Measurements from ENCODE around the gene SAMHD1.
A peak's percentile ranks its signal among the peaks of the same experiment; 100 is the strongest.
"Not testable (repeated sequence)": the region's sequence is repeated elsewhere in the genome, so short reads cannot be mapped to it uniquely, and the experiment has no call there.

SAMHD1 gene

DNA sequence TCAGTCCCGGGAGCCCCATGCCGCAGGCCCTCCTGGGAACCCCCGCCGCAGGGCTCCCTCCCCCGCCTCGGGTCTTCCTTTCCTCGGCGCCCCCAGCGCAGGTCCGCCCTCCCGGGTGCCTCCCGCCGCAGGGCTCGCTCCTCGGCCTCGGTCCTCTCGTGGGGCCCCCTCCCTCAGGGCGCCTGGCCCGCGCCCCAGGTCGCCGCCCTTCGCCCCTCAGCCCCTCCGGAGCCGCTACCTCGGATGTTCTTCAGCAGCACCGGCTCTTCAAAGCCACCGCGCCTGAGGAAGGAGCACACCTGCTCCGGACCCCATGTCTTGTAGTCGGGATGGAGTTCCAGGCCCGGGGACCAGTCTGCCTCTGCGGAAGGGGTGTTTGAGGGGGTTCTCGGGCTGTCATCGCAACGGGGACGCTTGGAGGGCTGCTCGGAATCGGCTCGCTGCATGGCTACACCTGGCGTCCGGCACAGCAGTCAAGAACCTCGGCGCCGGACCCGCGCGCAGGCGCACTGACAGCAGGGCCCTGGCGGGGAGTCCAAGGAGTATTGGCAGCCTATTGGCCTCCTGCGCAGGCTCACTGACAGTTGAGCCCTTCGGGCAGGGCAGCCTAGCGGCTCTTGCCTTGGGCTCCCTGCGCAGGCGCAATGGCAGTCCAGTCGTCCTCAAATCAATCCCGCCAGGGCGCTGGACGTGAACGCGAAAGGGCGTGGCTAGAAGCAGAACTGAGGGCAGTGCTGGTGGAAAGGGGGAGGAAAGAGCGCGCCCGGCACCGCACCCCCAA lies at the start of gene SAMHD1:
SAMHD1 (minus strand) TSS at position 511 of the 781 bp plus-strand sequence; CDS start at position 446, 65 bp downstream.
- peak; percentile 99 for DNase-seq

DNA sequence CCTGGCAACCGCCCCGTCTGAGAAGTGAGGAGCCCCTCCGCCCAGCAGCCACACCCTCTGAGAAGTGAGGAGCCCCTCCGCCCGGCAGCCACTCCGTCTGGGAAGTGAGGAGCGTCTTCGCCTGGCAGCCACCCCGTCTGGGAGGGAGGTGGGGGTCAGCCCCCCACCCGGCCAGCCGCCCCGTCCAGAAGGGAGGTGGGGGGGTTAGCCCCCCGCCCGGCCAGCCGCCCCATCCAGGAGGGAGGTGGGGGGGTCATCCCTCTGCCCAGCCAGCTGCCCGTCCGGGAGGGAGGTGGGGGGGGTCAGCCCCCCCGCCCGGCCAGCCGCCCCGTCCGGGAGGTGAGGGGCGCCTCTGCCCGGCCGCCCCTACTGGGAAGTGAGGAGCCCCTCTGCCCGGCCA lies 48.7 kb upstream of the SAMHD1 start:
- not testable (repeated sequence) for DNase-seq

DNA sequence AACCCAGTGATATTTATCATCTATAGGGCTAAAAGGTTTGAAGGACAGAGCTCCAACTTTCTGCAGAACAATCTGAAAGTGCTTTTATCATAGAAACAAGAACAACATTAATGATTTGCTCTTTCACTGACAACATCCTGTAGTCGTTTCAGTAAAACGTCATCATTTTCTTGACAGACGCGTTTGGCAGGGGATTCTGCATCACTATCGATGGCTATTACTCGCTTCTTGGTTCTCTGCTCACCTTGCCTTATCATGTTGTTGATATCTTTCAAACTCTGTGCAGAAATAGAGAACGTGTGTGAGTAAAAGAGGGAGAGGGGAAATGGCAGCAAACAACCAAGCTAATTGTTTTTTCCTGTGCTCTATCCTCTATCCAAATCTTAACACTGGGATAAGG lies 47.1 kb upstream of the SAMHD1 start:
- DNase-seq = no peak

DNA sequence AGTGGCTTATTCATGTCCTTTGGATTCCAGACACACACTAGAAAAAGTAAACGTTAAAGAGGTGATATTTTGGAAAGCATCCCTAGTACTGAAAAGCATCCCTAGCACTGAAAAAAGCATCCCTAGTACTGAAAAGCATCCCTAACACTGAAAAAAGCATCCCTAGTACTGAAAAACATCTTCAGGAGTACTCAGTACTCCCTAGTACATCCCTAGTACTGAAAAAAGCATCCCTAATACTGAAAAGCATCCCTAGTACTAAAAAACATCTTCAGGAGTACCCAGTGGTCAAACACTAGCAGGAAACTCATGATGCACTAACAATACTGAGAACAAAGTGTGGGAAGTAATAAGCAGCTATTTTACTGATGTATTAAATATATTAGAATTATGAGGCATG lies 45.6 kb upstream of the SAMHD1 start:
- no peak for DNase-seq

DNA sequence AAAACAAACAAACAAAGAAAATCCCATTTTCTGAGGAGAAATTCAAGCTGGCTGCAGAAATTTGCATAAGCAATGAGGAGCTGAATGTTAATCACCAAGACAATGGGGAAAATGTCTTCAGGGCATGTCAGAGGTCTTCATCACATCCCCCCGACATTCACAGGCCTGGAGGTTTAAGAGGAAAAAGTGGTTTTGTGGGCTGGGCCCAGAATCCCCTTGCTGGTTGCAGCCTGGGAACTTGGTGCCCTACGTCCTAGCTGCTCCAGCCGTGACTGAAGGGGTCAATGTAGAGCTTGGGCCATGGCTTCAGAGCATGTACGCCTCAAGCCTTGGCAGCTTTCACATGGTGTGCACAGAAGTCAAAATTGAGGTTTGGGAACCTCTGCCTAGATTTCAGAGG lies 42.7 kb upstream of the SAMHD1 start:
- DNase-seq = not testable (repeated sequence)

DNA sequence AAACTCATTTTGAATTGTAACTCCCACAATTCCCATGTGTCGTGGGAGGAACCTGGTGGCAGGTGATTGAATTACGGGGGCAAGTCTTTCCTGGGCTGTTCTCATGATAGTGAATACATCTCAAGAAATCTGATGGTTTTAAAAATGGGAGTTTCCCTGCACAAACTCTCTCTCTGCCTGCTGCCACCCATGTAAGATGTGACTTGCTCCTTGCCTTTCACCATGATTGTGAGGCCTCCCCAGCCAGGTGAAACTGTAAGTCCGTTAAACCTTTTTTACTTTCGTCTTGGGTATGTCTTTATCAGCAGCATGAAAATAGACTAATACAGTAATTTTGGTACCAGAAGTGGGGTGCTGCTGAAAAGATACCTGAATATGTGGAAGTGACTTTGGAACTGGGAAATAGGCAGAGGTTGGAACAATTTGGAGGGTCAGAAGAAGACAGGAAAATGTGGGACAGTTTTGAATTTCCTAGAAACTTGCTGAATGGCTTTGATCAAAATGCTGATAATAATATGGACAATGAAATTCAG lies 41.4 kb upstream of the SAMHD1 start:
- no peak for DNase-seq

DNA sequence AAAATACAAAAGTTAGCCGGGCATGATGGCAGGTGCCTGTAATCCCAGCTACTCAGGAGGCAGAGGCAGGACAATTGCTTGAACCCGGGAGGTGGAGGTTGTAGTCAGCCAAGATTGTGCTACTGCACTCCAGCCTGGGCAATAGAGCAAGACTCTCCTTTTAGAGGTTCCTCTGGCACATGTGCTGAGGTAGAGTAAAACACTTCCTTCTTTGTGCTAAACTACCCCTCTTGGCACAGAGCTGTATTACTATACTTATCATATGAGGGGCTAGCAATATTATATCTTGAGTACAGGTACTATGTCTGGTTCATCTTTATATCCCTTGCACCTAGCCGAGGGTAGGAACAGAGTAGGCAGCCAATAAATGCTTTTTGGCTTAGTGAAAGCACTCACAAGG lies 40.2 kb upstream of the SAMHD1 start:
- DNase-seq = no peak

DNA sequence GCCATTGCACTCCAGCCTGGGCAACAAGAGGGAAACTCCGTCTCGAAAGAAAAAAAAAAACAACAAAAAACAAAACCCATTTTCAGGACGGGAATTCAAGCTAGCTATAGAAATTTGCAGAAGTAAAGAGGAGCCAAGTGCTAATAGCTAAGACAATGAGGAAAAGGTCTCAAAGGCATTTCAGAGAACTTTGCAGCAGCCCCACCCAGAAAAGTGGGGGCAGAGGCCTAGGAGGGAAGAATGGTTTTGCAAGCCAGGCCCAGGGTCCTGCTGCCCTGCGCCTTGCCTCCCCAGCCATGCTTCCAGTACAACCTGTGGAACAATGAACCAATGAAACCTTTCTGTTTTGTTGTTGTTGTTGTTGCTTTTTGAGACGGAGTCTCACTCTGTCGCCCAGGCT lies 38.3 kb upstream of the SAMHD1 start:
- no peak for DNase-seq

DNA sequence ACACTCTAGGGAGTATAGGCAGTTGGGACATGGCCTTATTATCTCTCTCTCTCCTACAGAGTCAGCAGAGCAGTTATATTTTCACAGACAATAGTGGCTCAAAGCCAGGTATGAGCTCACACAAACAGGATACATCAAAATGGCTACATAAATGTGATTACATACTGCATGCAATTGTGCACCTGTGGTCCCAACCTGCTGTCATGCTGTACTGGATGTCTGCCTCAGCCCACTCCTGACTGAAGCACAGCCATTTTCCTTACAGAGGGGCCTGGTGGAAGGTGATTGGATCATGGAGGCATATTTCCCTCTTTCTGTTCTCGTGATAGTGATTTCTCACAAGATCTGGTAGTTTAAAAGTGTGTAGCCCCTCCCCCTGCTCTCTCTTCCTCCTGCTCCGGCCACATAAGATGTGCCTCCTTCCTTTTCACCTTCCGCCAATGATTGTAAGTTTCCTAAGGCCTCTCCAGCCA lies 37.0 kb upstream of the SAMHD1 start:
- DNase-seq = no peak

DNA sequence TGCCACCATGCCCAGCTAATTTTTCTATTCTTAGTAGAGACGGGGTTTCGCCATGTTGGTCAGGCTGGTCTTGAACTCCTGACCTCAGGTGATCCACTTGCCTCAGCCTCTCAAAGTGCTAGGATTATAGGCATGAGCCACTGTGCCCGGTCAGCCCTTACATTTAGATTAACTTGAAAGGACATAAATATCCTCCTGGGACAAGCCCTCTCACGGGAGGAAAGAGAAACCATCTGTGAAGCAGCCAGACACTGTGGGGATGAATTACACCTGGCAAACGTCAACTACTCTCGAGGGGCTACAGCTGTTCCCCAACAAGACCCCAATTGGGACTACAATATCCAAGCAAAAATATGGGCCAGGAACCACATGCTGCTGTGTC lies 32.7 kb upstream of the SAMHD1 start:
- no peak for DNase-seq

DNA sequence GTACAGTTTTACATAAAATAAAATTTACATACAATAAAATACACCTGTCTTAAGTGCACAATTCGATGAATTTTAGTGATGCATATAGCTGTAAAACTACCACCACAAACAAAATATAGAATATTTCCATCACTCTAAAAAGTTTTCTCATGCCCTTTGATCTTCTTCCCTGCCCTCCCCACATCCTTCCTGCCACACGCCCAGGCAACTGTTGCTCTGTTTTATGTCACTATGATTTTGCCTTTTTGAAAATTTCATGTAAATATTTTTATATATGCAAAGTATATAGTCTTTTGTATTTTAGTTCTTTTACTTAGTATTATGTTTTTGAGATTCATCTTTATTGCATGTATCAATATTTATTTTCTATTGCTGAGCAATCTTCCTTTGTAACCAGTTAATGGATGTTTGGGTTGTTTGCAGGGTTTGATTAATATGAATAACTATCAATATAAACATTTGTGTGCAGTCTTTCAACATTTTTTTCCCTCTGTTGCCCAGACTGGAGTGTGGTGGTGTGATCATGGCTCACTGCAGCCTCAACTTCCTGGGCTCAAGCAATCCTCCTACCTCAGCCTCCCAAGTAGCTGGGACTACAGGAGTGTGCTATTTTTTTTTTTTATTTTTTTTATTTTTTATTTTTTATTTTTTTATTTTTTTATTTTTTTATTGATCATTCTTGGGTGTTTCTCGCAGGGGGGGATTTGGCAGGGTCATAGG lies 23.8 kb upstream of the SAMHD1 start:
- no peak for DNase-seq

DNA sequence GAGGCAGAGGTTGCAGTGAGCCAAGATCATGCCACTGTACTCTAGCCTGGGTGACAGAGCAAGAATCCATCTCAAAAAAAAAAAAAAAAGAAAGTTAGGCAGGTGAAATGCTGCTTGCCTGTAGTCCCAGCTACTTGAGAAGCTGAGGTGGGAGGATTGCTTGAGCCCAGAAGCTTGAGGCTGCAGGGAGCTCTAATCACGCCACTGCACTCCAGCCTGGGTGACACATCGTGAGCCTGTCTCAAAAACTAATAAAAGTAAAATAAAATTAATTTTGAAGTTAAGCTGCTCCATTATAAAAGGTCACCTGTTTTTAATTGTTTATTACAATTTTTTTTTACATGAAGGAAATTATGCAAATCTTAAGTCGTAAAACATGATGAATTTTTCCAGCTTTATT lies 23.2 kb upstream of the SAMHD1 start:
- DNase-seq = no peak

DNA sequence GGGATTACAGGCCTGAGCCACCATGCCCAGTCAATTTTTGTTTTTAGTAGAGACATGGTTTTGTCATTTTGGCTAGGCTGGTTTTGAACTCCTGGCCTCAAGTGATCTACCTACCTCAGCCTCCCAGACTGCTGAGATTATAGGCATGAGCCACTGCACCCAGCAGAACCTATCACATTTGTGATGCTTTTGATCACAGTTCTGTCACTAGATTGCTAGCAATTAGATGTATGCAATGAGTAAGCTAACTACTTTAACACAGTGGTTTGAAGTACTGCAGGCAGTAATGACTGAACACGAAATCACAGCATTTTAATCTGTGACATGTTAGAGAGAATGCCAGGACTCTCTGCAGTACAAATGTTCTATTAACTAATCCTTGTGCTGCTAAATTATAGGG lies 19.6 kb upstream of the SAMHD1 start:
- DNase-seq = no peak

DNA sequence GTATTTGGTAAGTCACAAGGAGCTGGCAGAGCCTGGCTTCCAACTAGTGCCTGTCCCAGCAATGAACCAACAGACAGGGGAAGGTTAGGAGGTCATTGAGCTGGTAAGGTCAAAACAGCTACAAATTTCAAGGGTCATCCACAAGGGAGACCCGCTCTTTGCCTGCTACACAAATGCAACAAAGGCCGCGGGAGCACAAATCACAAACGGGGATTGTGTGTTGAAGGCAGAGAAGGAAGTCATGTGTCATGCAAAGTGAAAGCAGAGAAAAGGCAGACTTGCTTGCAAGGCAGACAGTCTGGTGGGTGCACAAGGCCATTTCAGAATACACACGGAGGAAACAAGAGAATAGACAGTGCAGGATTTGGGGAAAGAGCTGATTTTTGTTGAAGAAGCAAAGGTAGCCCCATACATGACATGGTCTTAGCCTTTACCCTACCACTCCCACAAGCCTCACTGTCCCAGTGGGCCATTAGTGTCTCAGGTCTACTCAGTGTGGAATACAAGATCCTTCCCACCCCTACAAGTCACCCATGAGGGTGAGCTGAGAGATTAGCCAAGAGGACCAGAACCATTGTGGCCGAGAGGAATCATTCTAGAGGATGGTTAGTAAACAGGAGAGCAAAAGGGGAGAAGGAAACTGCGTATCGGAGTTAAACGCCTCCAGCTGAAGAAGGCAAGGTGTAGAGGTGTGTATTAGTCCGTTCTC lies 18.1 kb upstream of the SAMHD1 start:
- no peak for DNase-seq

DNA sequence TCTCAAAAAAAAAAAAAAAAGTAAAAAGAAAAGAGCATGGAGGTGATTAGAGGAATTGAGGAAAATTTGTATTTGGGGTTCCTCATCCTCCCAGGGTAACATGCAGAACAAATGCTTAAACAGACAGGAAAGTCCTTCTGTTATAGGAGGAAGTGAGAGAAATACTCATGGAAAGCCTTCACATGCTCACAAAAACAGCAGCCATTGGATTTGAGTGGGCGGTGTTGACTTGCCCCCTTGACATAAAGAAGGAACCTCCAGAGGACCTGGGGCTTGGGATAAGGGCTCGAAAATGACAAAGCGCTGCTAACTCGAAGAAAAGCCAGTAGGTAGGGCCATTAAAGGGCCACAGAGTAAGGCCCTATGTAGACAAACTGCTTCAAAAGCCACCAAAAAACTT lies 17.5 kb upstream of the SAMHD1 start:
- DNase-seq = no peak

DNA sequence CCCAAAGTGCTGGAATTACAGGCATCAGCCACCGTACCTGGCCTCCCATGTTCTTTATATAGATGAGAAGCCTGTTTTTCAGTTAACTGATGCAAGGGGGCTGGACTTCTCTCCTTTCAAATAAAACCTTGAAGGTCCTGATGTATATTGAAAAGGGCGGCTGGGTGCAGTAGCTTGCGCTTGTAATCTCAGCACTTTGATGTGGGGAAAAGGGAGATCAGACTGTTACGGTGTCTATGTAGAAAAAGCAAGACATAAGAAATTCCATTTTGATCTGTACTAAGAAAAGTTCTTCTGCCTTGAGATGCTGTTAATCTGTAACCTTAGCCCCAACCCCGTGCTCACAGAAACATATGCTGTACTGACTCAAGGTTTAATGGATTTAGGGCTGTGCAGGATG lies 16.1 kb upstream of the SAMHD1 start:
- DNase-seq = no peak

DNA sequence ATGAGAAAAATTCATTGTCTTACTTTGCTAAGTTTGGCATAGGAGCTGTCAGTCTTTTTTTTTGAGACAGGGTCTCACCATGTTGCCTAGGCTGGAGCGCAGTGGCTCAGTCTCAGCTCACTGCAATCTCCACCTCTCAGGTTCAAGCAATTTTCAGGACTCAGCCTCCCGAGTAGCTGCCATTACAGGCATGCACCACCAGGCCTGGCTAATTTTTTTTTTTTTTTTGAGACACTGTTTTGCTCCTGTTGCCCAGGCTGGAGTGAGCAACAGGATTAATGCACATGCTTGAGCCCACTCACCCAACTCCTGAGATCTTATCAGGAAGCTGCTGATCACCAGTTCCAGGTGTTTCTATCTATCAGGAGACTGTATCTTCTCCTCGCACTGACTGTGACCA lies 15.5 kb upstream of the SAMHD1 start:
- not testable (repeated sequence) for DNase-seq

DNA sequence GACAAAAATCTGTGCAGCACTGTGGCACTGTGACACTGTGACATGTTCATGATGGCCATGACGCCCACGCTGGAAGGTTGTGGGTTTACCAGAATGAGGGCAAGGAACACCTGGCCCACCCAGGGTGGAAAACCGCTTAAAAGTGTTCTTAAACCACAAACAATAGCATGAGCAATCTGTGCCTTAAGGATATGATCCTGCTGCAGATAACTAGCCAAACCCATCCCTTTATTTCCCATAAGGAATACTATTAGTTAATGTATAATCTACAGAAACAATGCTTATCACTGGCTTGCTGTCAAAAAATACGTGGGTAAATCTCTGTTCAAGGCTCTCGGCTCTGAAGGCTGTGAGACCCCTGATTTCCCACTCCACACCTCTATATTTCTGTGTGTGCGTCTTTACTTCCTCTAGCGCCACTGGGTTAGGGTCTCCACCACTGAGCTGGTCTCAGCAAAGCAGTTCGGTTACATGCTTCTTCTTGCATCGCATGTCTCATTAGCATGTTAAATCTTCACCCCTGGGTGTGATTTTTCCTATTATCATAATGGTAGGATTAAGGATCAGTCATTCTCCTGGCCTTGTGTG lies 10.9 kb upstream of the SAMHD1 start:
- not testable (repeated sequence) for DNase-seq

DNA sequence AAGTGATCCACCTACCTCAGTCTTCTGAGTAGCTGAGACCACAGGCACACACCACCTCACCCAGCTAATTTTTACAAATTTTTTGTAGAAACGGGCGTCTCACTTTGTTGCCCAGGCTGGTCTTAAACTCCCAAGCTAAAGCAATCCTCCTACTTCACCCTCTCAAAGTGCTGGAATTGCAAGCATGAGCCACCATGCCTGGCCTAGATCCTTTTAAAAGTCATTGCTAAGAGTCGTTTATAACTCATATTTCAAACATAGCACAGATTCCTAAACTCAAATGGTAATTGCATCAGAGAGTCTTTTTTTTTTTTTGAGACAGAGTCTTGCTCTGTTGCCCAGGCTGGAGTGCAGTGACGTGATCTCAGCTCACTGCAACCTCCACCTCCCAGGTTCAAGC lies 7.7 kb upstream of the SAMHD1 start:
- DNase-seq = no peak

DNA sequence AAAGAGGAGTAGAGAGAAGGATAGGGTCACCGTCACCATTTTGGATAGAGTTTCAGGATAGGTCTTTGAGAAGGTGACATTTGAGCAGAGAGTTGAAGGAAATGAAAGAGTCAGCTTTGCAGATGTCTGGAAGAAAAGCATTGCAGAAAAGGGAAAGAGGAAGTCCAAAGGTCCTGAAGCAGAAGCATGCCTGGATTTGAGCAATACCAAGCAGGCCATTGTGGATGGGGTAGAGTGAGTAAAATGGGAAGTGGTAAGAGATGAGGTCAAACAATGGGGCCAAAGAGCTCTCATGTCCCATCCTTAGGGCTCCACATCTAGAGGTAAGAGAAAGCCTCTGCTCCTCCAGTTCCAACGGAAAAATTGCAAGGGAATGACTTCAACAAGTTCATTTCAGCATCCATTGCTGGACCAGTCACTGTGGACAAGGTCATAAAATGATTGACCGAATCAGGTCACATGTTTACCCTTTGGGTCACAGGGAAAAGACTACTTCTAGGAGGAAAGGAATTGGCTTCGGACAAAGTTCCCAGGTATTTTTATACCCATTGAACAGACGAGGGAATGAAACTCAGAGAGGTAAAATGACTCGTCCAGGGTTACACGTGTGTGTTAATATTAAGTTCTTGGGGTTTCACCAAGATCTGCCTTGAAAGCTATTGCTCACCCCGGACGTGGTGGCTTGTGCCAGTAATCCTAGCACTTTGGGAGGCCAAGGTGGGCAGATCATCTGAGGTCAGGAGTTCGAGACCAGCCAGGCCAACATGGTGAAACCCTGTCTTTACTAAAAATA lies 6.6 kb upstream of the SAMHD1 start:
- DNase-seq = no peak

DNA sequence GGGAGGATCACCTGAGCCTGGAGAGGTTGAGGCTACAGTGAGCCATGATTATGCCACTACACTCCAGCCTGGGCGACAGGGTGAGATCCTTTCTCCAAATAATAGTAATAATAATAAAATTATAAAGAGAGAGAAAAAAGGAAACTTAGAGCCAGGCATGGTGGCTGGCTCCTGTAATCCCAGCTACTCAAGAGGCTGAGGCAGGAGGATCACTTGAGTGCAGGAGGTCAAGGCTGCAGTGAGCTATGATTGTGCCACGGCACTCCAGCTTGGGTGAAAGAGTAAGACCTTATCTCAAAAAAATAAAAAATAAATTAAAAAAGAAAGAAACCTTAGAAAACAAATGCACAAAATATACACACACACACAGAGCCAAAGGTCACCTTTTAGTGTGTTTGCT lies 5.2 kb upstream of the SAMHD1 start:
- DNase-seq = no peak

DNA sequence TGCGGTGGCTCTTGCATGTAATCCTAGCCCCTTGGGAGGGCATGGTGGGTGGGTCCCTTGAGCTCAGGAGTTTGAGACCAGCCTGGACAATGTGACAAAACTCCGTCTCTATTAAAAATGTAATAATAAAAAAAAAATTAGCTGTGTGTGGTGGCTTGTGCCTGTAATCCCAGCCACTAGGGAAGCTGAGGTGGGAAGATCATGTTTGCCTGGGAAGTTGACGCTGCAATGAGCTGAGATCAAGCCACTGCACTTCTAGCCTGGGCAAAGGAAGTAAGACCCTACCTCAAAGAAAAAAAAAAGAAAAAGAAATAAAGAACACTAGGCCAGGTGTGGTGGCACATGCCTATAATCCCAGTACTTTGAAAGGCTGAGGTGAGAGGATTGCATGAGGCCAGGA lies 4.5 kb upstream of the SAMHD1 start:
- DNase-seq = no peak
